Small intestine (tissue), 4 donors: ENCODE data around the gene SLPI. TPM values are rescaled to one million over a fixed set of nuclear protein-coding genes. Genes with fewer than 3 reads are reported as not detected.

Experiments
- polyA plus RNA-seq, 4 donors: library from polyadenylated mRNA; stranded (reverse) in 3 of 4; unstranded in 1 of 4; fragments of 200-250 nt in 3 of 4; fragments of 120-200 nt in 1 of 4; gene quantifications; one replicate each; pipeline versions ENCODE4 v1.2.1 to v1.2.3, GENCODE V29; 2013
- donor health status: healthy with polysubstance abuse.
- donor health status: Bipolar disorder and iron deficiency.
- donor health status: healthy.

SLPI gene
- polyA plus RNA-seq, 4 donors = 11.2 to 87.6 (median 47.7) TPM; not detected in 1

Other genes starting within 250 kb of the SLPI start
- 1 to 10 TPM in 2 of 4 donors, not detected in 2; 1.0 to 1.3 TPM for gene KCNS1, start 153.4 kb downstream of the SLPI start, polyA plus RNA-seq
- under 1 TPM in 1 of 4 donors, not detected in 3; 0.12 TPM for gene WFDC5, start 139.4 kb downstream of the SLPI start, polyA plus RNA-seq
- under 1 TPM in 2 of 4 donors, not detected in 2; 0.07 to 0.09 TPM for gene WFDC12, start 130.1 kb downstream of the SLPI start, polyA plus RNA-seq
- 10 to 100 TPM in 2 of 4 donors, 1 to 10 TPM in 2; 3.6 to 61.0 (median 10.5) TPM for gene PI3, start 79.7 kb downstream of the SLPI start, polyA plus RNA-seq
- under 1 TPM in 1 of 4 donors, not detected in 3; 0.16 TPM for gene SEMG1, start 47.5 kb downstream of the SLPI start, polyA plus RNA-seq
- gene SEMG2, start 33.2 kb downstream of the SLPI start, polyA plus RNA-seq = not detected
- 1 to 10 TPM in 1 of 4 donors, under 1 TPM in 1, not detected in 2; 0.04 to 1.4 TPM for gene RBPJL, start 52.3 kb upstream of the SLPI start, polyA plus RNA-seq
- gene MATN4, start 53.7 kb upstream of the SLPI start, polyA plus RNA-seq = under 1 TPM in 1 of 4 donors, not detected in 3; 0.07 TPM
- gene SDC4, start 93.9 kb upstream of the SLPI start, polyA plus RNA-seq = 10 to 100 TPM; 14.3 to 95.8 (median 23.5) TPM
- gene SYS1, start 108.6 kb upstream of the SLPI start, polyA plus RNA-seq = 10 to 100 TPM; 13.6 to 40.3 (median 26.9) TPM
- gene TP53TG5, start 123.8 kb upstream of the SLPI start, polyA plus RNA-seq = under 1 TPM in 2 of 4 donors, not detected in 2; 0.19 to 0.84 TPM
- 100 to 1,000 TPM in 2 of 4 donors, 10 to 100 TPM in 2; 46.1 to 114 (median 101) TPM for gene DBNDD2, start 153.7 kb upstream of the SLPI start, polyA plus RNA-seq
- gene PIGT, start 161.6 kb upstream of the SLPI start, polyA plus RNA-seq = 100 to 1,000 TPM in 1 of 4 donors, 10 to 100 TPM in 3; 49.7 to 119 (median 68.1) TPM
- 1 to 10 TPM; 1.8 to 7.8 (median 3.9) TPM for gene WFDC2, start 215.2 kb upstream of the SLPI start, polyA plus RNA-seq